Stimulated activated CD8-positive, alpha-beta memory T cell treated with anti-CD3 and anti-CD28 coated beads, Interleukin-4, amount 100 ng/mL, for 4 hours (primary cell): Measurements from ENCODE around the gene PSMD4.
"Not testable (repeated sequence)": the region's sequence is repeated elsewhere in the genome, so short reads cannot be mapped to it uniquely, and the experiment has no call there.

Experiments used
- DNase-seq, 2 donors: peaks; one replicate each; pipeline ENCODE4 v3.0.0-alpha.2; 2020; ENCODE audit warnings: low read depth in 2 of 2, low spot score in 1 of 2

PSMD4 gene

GRCh38 chr1:151267760-151268159 lies 13.2 kb downstream of the PSMD4 start:
- no peak for DNase-seq

GRCh38 chr1:151273924-151274466 lies 19.5 kb downstream of the PSMD4 start:
- no peak for DNase-seq

- DNase-seq: not testable (repeated sequence)
Measured at GRCh38 chr1:151275341-151275740, 20.8 kb downstream of the PSMD4 start.

GRCh38 chr1:151277249-151277648 lies 22.7 kb downstream of the PSMD4 start:
- DNase-seq: no peak

GRCh38 chr1:151281225-151281968 lies 26.9 kb downstream of the PSMD4 start:
- DNase-seq: peak; percentile 86 to 95

GRCh38 chr1:151281969-151282882 lies 27.7 kb downstream of the PSMD4 start, which contains the start of gene ZNF687:
Gene ZNF687 (plus strand): TSS chr1:151282299. CDS start chr1:151286292, 3,993 bp downstream.
- peak; percentile 89 to 97 for DNase-seq

- no peak for DNase-seq
Measured at GRCh38 chr1:151282883-151283725, 28.6 kb downstream of the PSMD4 start.

- no peak for DNase-seq
Measured at GRCh38 chr1:151284013-151284577, 29.6 kb downstream of the PSMD4 start.

- no peak for DNase-seq
Measured at GRCh38 chr1:151286619-151287340, 32.2 kb downstream of the PSMD4 start.

GRCh38 chr1:151287341-151287699 lies 32.8 kb downstream of the PSMD4 start:
- no peak for DNase-seq

GRCh38 chr1:151287767-151288500 lies 33.4 kb downstream of the PSMD4 start:
- DNase-seq: no peak

GRCh38 chr1:151288502-151288901 lies 34.0 kb downstream of the PSMD4 start:
- no peak for DNase-seq

- no peak for DNase-seq
Measured at GRCh38 chr1:151289080-151289935, 34.8 kb downstream of the PSMD4 start.

GRCh38 chr1:151289991-151290708 lies 35.6 kb downstream of the PSMD4 start:
- DNase-seq: no peak

- no peak for DNase-seq
Measured at GRCh38 chr1:151290709-151291303, 36.3 kb downstream of the PSMD4 start.

GRCh38 chr1:151292207-151293030 lies 37.9 kb downstream of the PSMD4 start:
- DNase-seq: no peak
